Astrocyte (in vitro differentiated cells and primary cell): ENCODE results near the gene RAB4B. TPM values are rescaled to one million over a fixed set of nuclear protein-coding genes. Genes with fewer than 3 reads are reported as not detected.

Experiments used
- total RNA-seq: library from RNA; stranded (reverse); gene quantifications from 2 replicates; pipeline ENCODE4 v1.2.1, GENCODE V29; 2021

Gene RAB4B
- total RNA-seq, 1 donor from 2014 or later, result 18.8 TPM

Other genes starting within 250 kb of the RAB4B start
- 56.3 and 60.4 TPM in 2 replicates for gene SHKBP1, start 201.4 kb upstream of the RAB4B start, total RNA-seq
- gene LTBP4, start 176.9 kb upstream of the RAB4B start, total RNA-seq, result 46.9 and 63.5 TPM in 2 replicates
- 79.3 and 82.9 TPM in 2 replicates for gene NUMBL, start 87.6 kb upstream of the RAB4B start, total RNA-seq
- gene COQ8B, start 61.4 kb upstream of the RAB4B start, total RNA-seq, result 26.0 and 29.4 TPM in 2 replicates
- 19.0 and 19.7 TPM in 2 replicates for gene ITPKC, start 61.1 kb upstream of the RAB4B start, total RNA-seq
- 9.6 and 10.1 TPM in 2 replicates for gene ACTMAP, start 27.8 kb upstream of the RAB4B start, total RNA-seq
- gene SNRPA, start 27.0 kb upstream of the RAB4B start, total RNA-seq, result 60.0 and 67.0 TPM in 2 replicates
- gene MIA, start 2.7 kb upstream of the RAB4B start, total RNA-seq, result 2.5 TPM in 2 replicates
- gene EGLN2, start 20.9 kb downstream of the RAB4B start, total RNA-seq, result 82.1 and 84.6 TPM in 2 replicates
- gene CYP2A6, start 72.2 kb downstream of the RAB4B start, total RNA-seq, result not detected in 2 replicates
- gene CYP2A7, start 104.0 kb downstream of the RAB4B start, total RNA-seq, result not detected in 2 replicates
- not detected in 2 replicates for gene CYP2B6, start 213.0 kb downstream of the RAB4B start, total RNA-seq